Measurements from ENCODE around the gene PIGH. TPM values are rescaled to one million over a fixed set of nuclear protein-coding genes. Genes with fewer than 3 reads are reported as not detected.

Gene PIGH
- total RNA-seq, 1 experiment from 2014 or later: 6.8 TPM

DNA sequence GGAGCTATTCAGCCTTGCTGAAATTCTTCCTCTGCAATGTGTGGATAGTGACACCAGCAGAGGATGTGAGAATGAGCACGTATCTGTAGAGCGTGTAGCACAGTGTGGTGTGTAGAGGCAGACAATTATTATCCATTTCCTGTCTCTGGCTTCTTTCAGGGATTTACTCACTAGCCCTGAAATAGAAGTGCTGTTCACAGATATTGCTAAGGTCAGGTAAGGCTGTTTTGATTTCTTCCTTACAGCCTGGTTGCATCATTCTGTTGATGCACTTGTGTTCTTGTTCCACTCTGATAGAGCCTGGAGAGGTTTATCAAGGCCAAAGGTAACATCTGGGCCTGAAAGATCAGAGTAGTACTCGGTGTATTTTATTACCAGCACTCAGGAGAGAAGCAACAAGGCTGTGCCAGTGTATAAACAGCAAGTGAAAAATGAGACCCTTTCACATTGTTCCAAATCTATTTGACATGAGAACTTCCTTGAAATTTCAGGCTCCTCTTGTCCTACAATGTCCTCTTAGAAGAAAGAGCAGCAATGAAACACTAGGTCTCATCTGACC lies 36.4 kb upstream of the PIGH start:
- ChIA-PET POLR2A (no interaction called here), CTCF (interaction anchor here (1.0 to 1.4 kb wide), 4 partner anchors 18 to 209 kb away, joined by 3 to 4 read pairs (median 4); partner anchors contain the start of gene PIGH)
- no peak for ATAC-seq
- H3K4me1 Mint-ChIP-seq: no peaks in the 10 kb centered on the region
- no peak overlapping the region for H3K27ac Mint-ChIP-seq
- H3K36me3 Mint-ChIP-seq: peaks cover 5% of the 10 kb centered on the region
- H3K9me3 Mint-ChIP-seq: no peaks in the 10 kb centered on the region; the same call in 1 of the 2 replicates
- no peak overlapping the region for H3K4me3 Mint-ChIP-seq
- TF ChIP-seq JUN (CRISPR knock-in tag; IDR thresholded peaks at IDR 0.05) (no peak), ZNF281 (CRISPR knock-in tag; IDR thresholded peaks at IDR 0.05) (no peak), GABPB1 (CRISPR knock-in tag; IDR thresholded peaks at IDR 0.05) (peak; percentile 76)
- H3K27me3 Mint-ChIP-seq (ENCODE audit: low read depth): no peaks in the 10 kb centered on the region
- no peak for DNase-seq (ENCODE audit: low spot score)

GRCh38 chr14:67633451-67634147 lies 33.5 kb upstream of the PIGH start:
- no peak for ATAC-seq
- Mint-ChIP-seq H3K4me1 (no peaks in the 10 kb centered on the region), H3K27ac (no peak overlapping the region), H3K9me3 (no peaks in the 10 kb centered on the region; the same call in 1 of the 2 replicates), H3K36me3 (peaks cover 5% of the 10 kb centered on the region), H3K4me3 (no peak overlapping the region), H3K27me3 (ENCODE audit: low read depth) (no peaks in the 10 kb centered on the region)
- ChIA-PET POLR2A (no interaction called here), CTCF (interaction anchor here (1.1 kb wide), 1 partner anchor 107 kb away, joined by 3 read pairs; no protein-coding TSS in a partner anchor)
- no peak for DNase-seq (ENCODE audit: low spot score)
- TF ChIP-seq ZNF671 (CRISPR knock-in tag; IDR thresholded peaks at IDR 0.05) (no peak), NR2C2 (CRISPR knock-in tag; IDR thresholded peaks at IDR 0.05) (no peak), SP1 (CRISPR knock-in tag; conservative IDR thresholded peaks at IDR 0.05) (no peak), FOXP1 (CRISPR knock-in tag; IDR thresholded peaks at IDR 0.05; ENCODE audit: borderline replicate concordance) (no peak), GRHL2 (CRISPR knock-in tag; IDR thresholded peaks at IDR 0.05; ENCODE audit: insufficient replicate concordance, severe bottlenecking) (no peak), RORB (CRISPR knock-in tag; IDR thresholded peaks at IDR 0.05) (no peak), SMAD4 (CRISPR knock-in tag; IDR thresholded peaks at IDR 0.05) (no peak), TCF7 (CRISPR knock-in tag; IDR thresholded peaks at IDR 0.05; ENCODE audit: low read depth) (no peak), ARID4B (CRISPR knock-in tag; IDR thresholded peaks at IDR 0.05; ENCODE audit: borderline replicate concordance) (no peak), HMGA2 (CRISPR knock-in tag; IDR thresholded peaks at IDR 0.05) (no peak), ZNF138 (CRISPR knock-in tag; conservative IDR thresholded peaks at IDR 0.05) (no peak), RELA (CRISPR knock-in tag; IDR thresholded peaks at IDR 0.05; ENCODE audit: borderline replicate concordance) (no peak)
- TF ChIP-seq, protein P1, sequence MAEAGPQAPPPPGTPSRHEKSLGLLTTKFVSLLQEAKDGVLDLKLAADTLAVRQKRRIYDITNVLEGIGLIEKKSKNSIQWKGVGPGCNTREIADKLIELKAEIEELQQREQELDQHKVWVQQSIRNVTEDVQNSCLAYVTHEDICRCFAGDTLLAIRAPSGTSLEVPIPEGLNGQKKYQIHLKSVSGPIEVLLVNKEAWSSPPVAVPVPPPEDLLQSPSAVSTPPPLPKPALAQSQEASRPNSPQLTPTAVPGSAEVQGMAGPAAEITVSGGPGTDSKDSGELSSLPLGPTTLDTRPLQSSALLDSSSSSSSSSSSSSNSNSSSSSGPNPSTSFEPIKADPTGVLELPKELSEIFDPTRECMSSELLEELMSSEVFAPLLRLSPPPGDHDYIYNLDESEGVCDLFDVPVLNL (CRISPR knock-in tag; IDR thresholded peaks at IDR 0.05; ENCODE audit: borderline replicate concordance, low read depth): no peak
- TF ChIP-seq, protein P2, sequence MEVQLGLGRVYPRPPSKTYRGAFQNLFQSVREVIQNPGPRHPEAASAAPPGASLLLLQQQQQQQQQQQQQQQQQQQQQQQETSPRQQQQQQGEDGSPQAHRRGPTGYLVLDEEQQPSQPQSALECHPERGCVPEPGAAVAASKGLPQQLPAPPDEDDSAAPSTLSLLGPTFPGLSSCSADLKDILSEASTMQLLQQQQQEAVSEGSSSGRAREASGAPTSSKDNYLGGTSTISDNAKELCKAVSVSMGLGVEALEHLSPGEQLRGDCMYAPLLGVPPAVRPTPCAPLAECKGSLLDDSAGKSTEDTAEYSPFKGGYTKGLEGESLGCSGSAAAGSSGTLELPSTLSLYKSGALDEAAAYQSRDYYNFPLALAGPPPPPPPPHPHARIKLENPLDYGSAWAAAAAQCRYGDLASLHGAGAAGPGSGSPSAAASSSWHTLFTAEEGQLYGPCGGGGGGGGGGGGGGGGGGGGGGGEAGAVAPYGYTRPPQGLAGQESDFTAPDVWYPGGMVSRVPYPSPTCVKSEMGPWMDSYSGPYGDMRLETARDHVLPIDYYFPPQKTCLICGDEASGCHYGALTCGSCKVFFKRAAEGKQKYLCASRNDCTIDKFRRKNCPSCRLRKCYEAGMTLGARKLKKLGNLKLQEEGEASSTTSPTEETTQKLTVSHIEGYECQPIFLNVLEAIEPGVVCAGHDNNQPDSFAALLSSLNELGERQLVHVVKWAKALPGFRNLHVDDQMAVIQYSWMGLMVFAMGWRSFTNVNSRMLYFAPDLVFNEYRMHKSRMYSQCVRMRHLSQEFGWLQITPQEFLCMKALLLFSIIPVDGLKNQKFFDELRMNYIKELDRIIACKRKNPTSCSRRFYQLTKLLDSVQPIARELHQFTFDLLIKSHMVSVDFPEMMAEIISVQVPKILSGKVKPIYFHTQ (CRISPR knock-in tag; IDR thresholded peaks at IDR 0.05): no peak
- TF ChIP-seq, protein P3, sequence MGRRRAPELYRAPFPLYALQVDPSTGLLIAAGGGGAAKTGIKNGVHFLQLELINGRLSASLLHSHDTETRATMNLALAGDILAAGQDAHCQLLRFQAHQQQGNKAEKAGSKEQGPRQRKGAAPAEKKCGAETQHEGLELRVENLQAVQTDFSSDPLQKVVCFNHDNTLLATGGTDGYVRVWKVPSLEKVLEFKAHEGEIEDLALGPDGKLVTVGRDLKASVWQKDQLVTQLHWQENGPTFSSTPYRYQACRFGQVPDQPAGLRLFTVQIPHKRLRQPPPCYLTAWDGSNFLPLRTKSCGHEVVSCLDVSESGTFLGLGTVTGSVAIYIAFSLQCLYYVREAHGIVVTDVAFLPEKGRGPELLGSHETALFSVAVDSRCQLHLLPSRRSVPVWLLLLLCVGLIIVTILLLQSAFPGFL (CRISPR knock-in tag; IDR thresholded peaks at IDR 0.05; ENCODE audit: borderline replicate concordance): no peak
- TF ChIP-seq, protein P4, sequence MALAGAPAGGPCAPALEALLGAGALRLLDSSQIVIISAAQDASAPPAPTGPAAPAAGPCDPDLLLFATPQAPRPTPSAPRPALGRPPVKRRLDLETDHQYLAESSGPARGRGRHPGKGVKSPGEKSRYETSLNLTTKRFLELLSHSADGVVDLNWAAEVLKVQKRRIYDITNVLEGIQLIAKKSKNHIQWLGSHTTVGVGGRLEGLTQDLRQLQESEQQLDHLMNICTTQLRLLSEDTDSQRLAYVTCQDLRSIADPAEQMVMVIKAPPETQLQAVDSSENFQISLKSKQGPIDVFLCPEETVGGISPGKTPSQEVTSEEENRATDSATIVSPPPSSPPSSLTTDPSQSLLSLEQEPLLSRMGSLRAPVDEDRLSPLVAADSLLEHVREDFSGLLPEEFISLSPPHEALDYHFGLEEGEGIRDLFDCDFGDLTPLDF (CRISPR knock-in tag; IDR thresholded peaks at IDR 0.05): no peak

All from WTC11 (cell line).